Activated T-helper 2 cell treated with anti-CD3 and anti-CD28 coated beads, Interferon-gamma antibody, Interleukin-2, Interleukin-4, amounts not matched to agents 10 μg/mL and 5 μg/mL and 100 μg/mL, durations not matched to agents 14 hours and 24 hours and 36 hours (primary cell): ENCODE data around the gene ALKBH6. TPM values are rescaled to one million over a fixed set of nuclear protein-coding genes. Genes with fewer than 3 reads are reported as not detected.

Experiments used
- DNase-seq: peaks from one replicate; pipeline ENCODE4 v3.0.0; 2021; ENCODE audit warnings: low spot score
- H3K27ac Mint-ChIP-seq: one replicate; pipeline ENCODE4 v1.8.0; 2021; ENCODE audit warnings: mixed read lengths
- H3K27me3 Mint-ChIP-seq: one replicate; pipeline ENCODE4 v1.8.0; 2021; ENCODE audit warnings: low read depth, mixed read lengths
- H3K36me3 Mint-ChIP-seq: one replicate; pipeline ENCODE4 v1.8.0; 2021; ENCODE audit warnings: low read depth, mixed read lengths
- H3K4me1 Mint-ChIP-seq: one replicate; pipeline ENCODE4 v1.8.0; 2021; ENCODE audit warnings: low read depth, mixed read lengths
- H3K4me3 Mint-ChIP-seq: one replicate; pipeline ENCODE4 v1.8.0; 2021; ENCODE audit warnings: low read depth, mild to moderate bottlenecking, moderate library complexity, mixed read lengths
- H3K9me3 Mint-ChIP-seq: one replicate; pipeline ENCODE4 v1.8.0; 2021; ENCODE audit warnings: mixed read lengths
- intact Hi-C: fragments of 100-400 bp; cut with micrococcal nuclease; formaldehyde crosslinking; loops from one replicate; pipeline ENCODE4 v1.15.1; 2023
- total RNA-seq: library from RNA; stranded (reverse); gene quantifications from 2 replicates; pipeline ENCODE4 v1.2.3, GENCODE V29; 2022

ALKBH6 gene
- total RNA-seq = 49.9 and 54.3 TPM in 2 replicates

DNA sequence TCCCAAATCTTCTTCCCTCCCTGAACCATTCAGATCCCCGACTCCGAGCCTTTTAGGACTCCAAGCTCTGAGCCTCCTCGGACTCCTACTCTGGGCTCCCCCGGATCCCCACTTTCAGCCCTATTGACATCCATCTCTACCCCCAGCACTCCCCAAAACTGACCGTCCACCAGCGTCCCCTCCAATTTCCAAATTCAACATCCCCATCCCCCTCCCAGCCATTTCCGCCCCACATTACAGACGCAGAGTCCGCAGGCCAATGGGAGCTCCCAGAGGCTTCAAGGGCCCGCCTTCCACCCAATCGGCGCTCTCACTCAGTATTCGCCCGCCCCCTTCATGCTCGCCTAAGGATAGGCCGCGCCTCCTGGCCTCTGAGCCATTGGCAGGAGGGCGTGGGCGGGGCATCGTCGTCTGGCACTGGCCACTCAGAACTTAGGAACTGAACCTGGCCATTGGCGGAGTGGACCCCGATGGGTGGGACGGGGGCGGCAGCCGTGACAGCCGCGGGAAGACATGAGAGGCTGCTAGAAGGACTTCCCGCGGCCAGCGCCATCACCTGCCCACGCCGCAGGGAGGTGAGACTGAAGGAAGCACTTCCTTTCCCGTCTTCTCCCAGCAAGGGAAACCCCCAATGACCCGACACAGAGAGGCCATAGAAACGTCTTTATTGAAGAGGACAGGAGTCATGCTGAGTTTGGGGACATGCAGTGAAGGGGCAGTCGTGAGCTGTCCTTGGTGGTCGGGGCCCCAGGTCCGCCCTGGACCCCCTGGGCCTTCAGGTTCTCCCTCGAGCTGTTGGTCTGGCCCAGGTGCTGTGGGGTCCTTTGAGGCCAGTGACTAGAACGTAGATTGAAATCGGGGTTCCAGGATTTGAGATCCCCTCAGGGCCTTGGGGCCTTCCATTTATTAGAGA, at the start of gene ALKBH6:
ALKBH6 (minus strand) TSS at position 202 of the 913 bp plus-strand sequence. CDS start 816 bp downstream, outside the sequence.
- DNase-seq = peak; percentile 99
- Mint-ChIP-seq H3K36me3 (peaks cover 8% of the 10 kb centered on the region), H3K27ac (peak within 1 kb of the TSS; percentile 92), H3K4me3 (peak within 1 kb of the TSS; percentile 93), H3K9me3 (no peaks in the 10 kb centered on the region), H3K4me1 (peaks cover 33% of the 10 kb centered on the region), H3K27me3 (no peaks in the 10 kb centered on the region)
- intact Hi-C loops = loop anchor here (1.0 kb wide), 3 partner anchors 19 to 101 kb away; partner anchors contain the start of genes SDHAF1, TBCB, THAP8 and WDR62

DNA sequence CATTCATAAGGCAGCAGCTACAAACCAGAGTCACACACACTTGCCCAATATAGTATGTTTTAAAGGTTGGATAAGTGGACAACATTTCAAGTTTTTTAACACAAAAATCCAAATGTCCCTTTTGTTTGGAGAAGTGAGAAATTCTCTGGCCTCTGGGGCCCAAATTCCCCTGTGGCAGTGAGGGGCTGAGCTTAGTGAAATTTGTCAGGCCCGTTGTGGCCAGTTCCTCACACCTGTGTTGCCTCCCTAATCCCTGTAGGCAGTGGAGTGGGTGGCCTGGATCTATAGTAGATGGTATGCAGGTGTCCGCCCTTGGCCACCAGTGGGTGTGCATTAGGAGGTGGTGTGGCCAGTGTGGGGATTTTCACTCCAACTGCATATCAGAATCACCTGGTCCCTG, 47.4 kb upstream of the ALKBH6 start:
- intact Hi-C loops = no loop called here
- H3K9me3 Mint-ChIP-seq = no peaks in the 10 kb centered on the region
- H3K4me3 Mint-ChIP-seq = no peak overlapping the region
- H3K4me1 Mint-ChIP-seq = peaks cover 9% of the 10 kb centered on the region
- no peak for DNase-seq
- H3K27me3 Mint-ChIP-seq = no peaks in the 10 kb centered on the region
- H3K27ac Mint-ChIP-seq = no peak overlapping the region
- peaks cover 48% of the 10 kb centered on the region for H3K36me3 Mint-ChIP-seq

DNA sequence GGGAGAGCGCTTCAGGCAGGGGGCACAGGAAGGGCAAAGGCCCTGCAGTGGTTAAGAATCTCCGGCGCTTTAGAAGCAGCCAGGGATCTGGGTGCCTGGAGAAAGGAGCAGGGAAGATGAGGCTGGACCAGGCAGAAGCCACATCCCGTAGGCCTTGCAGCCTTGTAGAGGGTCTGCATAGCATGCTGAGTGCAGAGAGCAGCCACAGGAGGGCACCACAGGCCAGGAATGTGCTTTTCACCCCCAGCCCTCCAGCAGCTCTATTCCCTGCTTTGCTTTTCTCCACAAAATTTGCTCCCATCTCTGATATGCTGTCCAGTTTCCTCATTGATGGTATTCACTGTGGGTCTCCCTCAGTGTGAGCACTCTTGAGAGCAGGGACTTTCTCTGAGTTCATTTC, 46.4 kb upstream of the ALKBH6 start:
- no peaks in the 10 kb centered on the region for H3K27me3 Mint-ChIP-seq
- no peak for DNase-seq
- H3K4me1 Mint-ChIP-seq = peaks cover 16% of the 10 kb centered on the region
- intact Hi-C loops = no loop called here
- H3K36me3 Mint-ChIP-seq = peaks cover 44% of the 10 kb centered on the region
- no peak overlapping the region for H3K4me3 Mint-ChIP-seq
- no peaks in the 10 kb centered on the region for H3K9me3 Mint-ChIP-seq
- no peak overlapping the region for H3K27ac Mint-ChIP-seq

DNA sequence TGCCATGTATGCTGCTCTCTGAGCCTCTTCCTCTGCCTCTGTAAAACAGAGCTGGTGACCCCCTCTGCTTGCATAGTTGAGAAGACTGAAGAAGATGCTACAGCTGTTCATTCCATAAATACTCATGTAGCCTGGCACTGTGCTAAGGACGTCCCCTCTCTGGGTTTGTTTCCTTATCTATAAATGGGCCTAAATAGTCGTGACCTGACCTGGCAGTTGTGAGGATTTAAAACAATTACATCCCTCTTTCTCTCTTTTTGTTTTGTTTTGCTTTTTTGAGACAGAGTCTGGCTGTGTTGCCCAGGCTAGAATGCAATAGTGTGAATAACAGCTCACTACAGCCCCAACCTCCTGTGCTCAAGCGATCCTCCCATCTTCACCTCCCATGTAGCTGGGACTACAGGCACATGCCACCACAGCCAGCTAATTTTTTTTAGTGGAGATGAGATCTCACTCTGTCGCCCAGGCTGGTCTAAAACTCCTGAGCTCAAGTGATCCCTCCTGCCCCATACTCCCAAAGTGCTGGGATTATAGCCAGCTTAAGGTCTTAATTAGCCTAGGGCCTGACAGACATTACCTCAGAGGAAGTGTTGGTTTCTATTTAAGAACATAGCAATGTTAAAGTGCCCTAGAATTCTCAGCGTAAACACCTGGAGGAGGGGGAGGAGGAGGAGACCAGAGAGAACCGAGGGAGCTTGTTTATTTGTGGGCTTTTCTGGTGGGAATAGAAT, 45.3 kb upstream of the ALKBH6 start:
- Mint-ChIP-seq H3K36me3 (peaks cover 35% of the 10 kb centered on the region), H3K27me3 (no peaks in the 10 kb centered on the region), H3K27ac (no peak overlapping the region), H3K4me3 (no peak overlapping the region), H3K4me1 (peaks cover 17% of the 10 kb centered on the region), H3K9me3 (no peaks in the 10 kb centered on the region)
- no peak for DNase-seq
- intact Hi-C loops = loop anchor here (10.0 kb wide), 2 partner anchors 315 to 1845 kb away; partner anchors contain the start of genes IGFLR1, LIN37, PSENEN and SIPA1L3

DNA sequence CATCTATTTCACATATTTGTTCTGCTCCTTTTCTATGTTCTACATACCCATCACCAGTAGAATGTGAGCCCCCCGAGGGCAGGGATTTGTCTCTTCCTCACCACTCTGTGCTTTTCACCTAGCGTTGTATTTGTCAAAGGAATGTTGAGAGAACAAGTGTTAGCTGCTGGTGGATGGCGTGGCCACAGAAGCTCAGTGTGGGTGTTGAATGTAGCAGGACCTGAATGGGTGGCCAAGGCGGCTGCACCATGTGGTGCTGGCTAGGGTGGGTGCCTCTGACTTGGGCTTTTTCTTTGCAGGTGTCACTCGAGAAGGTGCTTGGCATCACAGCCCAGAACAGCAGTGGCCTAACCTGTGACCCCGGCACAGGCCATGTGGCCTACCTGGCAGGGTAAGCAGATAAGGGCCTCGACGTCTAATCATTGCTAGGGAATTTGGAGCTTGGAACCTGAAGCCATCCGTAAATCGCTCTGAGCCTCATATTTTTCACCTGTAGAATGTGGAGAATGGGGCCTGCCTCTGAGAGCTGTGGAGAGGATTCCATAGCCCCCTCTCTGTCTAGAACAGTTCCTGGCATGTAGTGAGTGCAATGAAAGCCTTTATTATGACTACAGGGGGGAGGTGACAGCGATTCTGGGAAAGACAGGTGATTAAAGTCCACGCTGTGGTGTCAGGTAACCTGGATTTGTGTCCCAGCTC, 44.6 kb upstream of the ALKBH6 start:
- no peaks in the 10 kb centered on the region for H3K9me3 Mint-ChIP-seq
- intact Hi-C loops = loop anchor here (10.0 kb wide), 2 partner anchors 314 to 1846 kb away; partner anchors contain the start of genes IGFLR1, LIN37, PSENEN and SIPA1L3
- peak overlapping the region; percentile 2 for H3K27ac Mint-ChIP-seq
- no peak overlapping the region for H3K4me3 Mint-ChIP-seq
- H3K27me3 Mint-ChIP-seq = no peaks in the 10 kb centered on the region
- peaks cover 29% of the 10 kb centered on the region for H3K36me3 Mint-ChIP-seq
- peaks cover 17% of the 10 kb centered on the region for H3K4me1 Mint-ChIP-seq
- no peak for DNase-seq

DNA sequence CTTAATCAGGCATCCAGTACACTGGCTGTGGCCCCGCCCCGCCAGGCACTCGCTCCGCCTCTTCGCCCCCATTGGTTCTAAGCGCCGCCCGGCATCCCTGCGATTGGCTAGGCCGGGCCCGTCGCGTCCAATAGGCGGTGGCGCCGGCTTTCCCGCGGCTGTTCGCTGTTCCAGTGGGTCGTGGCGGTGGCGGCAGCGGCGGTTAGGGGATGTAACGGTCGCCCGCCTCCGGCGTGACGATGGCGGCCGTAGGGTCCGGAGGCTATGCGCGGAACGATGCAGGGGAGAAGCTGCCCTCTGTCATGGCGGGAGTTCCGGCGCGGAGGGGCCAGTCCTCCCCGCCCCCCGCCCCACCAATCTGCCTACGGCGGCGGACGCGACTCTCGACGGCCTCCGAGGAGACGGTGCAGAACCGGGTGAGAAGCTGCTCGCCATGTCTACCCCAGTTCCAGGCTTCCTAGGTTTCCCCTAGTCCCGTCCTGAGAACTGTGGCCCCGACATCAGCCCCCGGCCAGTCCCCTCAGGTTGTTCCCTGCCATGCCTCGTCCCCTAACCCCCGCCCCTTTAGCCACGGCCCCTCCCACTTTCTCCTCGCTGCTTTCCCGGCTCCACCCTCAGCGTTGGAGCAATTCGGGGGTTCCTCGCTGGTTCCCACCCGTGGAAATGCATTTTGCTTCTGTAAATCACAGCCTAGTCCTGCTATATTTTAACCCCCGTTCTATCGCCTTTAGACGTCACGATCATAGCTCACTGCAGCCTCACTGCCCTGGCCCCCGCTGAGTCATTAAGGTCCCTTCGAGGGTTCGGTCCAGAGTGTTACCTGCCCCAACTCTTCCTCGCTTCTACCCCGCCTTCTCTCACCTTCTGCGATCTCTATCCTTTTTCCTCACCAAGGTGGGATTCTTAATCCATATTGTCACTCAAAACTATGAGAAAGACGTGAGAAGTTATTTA, 41.0 kb upstream of the ALKBH6 start, which contains the start of gene WDR62:
WDR62 (plus strand) TSS at position 165 of the 954 bp plus-strand sequence; CDS start at position 240, 75 bp downstream.
- Mint-ChIP-seq H3K4me1 (peaks cover 20% of the 10 kb centered on the region), H3K27ac (peak within 1 kb of the TSS; percentile 96), H3K9me3 (no peaks in the 10 kb centered on the region), H3K4me3 (peak within 1 kb of the TSS; percentile 98), H3K36me3 (peaks cover 14% of the 10 kb centered on the region), H3K27me3 (no peaks in the 10 kb centered on the region)
- intact Hi-C loops = loop anchor here (1.0 to 10.0 kb wide), 6 partner anchors 41 to 1850 kb away; partner anchors contain the start of genes ALKBH6, IGFLR1, LIN37 and PSENEN
- peak; percentile 92 for DNase-seq

DNA sequence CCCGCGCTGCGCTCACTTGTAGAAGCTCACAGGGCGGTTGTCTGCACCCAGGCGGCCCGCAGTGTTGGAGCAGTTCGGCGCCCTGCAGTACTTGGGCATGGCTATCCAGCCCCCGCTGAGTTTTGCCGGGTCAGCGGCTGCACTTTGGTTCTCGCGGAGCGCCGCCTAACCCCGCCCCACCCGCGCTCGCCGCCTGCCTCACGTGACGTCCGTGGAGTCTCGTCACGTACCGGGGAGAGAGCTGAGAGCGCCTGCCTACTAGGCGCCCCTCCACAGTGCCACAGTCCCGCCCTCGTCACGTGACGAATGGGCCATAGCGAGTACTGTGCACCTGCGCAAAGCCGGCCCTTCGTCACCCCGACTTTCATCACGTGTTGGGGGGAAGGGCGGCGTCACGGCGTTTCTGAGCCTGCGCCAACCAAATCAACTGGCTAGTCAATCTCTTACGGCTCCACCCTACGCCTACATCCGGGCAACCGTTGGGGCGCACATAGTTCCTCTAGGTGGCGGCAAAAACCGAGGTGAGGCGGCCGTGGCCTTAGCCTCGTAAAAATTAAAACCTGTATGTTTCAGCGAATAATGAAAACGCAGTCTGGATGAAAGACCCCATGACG, 40.2 kb upstream of the ALKBH6 start, which contains the start of gene THAP8:
THAP8 (minus strand) TSS at position 167 of the 614 bp plus-strand sequence; CDS start at position 99, 68 bp downstream.
- intact Hi-C loops = loop anchor here (1.0 to 10.0 kb wide), 6 partner anchors 40 to 1851 kb away; partner anchors contain the start of genes ALKBH6, IGFLR1, LIN37 and PSENEN

DNA sequence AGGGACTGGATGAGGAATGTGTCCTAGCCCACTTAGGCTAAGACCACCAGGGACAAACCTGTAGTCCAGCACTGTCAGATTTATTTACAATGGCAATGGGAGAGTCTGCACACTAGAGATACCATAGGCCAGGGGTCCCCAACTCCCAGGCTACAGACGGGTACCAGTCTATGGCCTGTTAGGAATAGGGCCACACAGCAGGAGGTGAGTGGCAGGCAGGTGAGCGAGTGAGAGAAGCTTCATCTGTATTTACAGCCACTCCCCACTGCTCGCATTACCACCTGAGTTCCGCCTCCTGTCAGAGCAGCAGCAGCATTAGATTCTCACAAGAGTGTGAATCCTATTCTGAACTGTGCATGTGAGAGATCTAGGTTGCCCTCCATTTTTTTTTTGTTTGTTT, 37.6 kb upstream of the ALKBH6 start:
- Mint-ChIP-seq H3K27me3 (no peaks in the 10 kb centered on the region), H3K4me1 (peaks cover 13% of the 10 kb centered on the region), H3K27ac (no peak overlapping the region), H3K9me3 (no peaks in the 10 kb centered on the region), H3K36me3 (no peaks in the 10 kb centered on the region), H3K4me3 (peak overlapping the region; percentile 27)
- intact Hi-C loops = loop anchor here (10.0 kb wide), 2 partner anchors 307 to 1853 kb away; partner anchors contain the start of genes IGFLR1, LIN37, PSENEN and SIPA1L3
- no peak for DNase-seq

More for the DNA sequence above, 40.2 kb upstream of the ALKBH6 start, which contains the start of gene THAP8:
- peak; percentile 100 for DNase-seq
- Mint-ChIP-seq H3K27me3 (no peaks in the 10 kb centered on the region), H3K4me1 (peaks cover 20% of the 10 kb centered on the region), H3K36me3 (peaks cover 10% of the 10 kb centered on the region), H3K27ac (peak within 1 kb of the TSS; percentile 96), H3K9me3 (no peaks in the 10 kb centered on the region), H3K4me3 (peak within 1 kb of the TSS; percentile 98)

DNA sequence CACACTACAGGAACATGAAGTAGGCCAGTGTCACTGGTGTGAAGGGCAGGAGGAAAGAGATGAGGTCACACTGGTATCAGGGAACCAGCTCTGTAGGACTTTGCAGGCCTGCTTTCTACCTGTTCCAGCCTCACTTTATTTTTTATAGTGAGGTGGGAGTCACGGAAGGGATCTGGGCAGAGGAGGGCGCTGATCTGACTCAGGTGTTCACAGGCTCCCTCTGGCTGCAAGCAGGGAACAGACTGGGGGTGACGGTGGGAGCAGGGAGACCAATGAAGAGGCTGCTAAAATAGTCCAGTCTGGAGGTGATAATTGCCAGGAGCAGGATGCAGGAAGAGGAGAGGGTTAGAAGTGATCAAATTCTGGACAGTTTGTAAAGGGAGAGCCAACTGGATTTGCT, 37.2 kb upstream of the ALKBH6 start:
- H3K36me3 Mint-ChIP-seq = peaks cover under 1% of the 10 kb centered on the region
- H3K4me3 Mint-ChIP-seq = peak overlapping the region; percentile 27
- no peak for DNase-seq
- H3K4me1 Mint-ChIP-seq = peaks cover 10% of the 10 kb centered on the region
- no peaks in the 10 kb centered on the region for H3K9me3 Mint-ChIP-seq
- H3K27ac Mint-ChIP-seq = no peak overlapping the region
- intact Hi-C loops = loop anchor here (10.0 kb wide), 2 partner anchors 306 to 1854 kb away; partner anchors contain the start of genes IGFLR1, LIN37, PSENEN and SIPA1L3
- H3K27me3 Mint-ChIP-seq = no peaks in the 10 kb centered on the region

DNA sequence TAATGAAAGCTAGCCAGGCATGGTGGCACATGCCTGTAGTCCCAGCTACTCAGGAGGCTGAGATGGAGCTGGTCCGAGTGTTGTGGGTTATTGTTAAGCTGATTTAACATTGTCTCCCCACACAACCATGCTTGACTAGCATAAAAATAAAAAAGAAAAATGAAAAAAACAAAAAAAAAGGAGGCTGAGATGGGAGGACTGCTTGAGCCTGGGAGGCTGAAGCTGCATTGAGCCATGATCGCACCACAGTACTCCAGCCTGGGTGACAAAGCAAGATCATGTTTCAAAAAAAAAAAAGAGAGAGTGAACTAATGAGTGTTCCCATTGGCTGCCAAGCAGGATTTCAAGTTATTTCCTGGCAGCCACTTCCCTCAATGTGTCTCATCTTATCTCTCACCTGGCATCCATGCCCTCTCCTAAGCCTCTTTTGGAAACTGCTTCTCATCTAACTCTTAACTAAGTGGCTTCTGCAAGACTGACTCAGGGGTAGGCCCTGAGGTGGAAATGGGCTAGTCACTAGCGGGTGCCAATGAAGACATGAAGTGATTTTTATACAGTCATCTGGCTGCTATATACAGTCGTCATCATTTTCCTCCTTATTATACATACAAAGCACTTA, 35.2 kb upstream of the ALKBH6 start:
- Mint-ChIP-seq H3K27me3 (no peaks in the 10 kb centered on the region), H3K27ac (no peak overlapping the region), H3K4me3 (no peak overlapping the region), H3K36me3 (peaks cover 10% of the 10 kb centered on the region), H3K9me3 (no peaks in the 10 kb centered on the region), H3K4me1 (peaks cover 3% of the 10 kb centered on the region)
- intact Hi-C loops = no loop called here
- no peak for DNase-seq
